Fibroblast of skin of right biceps (primary cell): ENCODE data around the gene ZNF680.
A peak's percentile ranks its signal among the peaks of the same experiment; 100 is the strongest.
"Not testable (repeated sequence)": the region's sequence is repeated elsewhere in the genome, so short reads cannot be mapped to it uniquely, and the experiment has no call there.

ENCODE experiments used
- DNase-seq: peaks from one replicate; pipeline ENCODE4 v3.0.0-alpha.2; 2013

ZNF680 gene

DNA sequence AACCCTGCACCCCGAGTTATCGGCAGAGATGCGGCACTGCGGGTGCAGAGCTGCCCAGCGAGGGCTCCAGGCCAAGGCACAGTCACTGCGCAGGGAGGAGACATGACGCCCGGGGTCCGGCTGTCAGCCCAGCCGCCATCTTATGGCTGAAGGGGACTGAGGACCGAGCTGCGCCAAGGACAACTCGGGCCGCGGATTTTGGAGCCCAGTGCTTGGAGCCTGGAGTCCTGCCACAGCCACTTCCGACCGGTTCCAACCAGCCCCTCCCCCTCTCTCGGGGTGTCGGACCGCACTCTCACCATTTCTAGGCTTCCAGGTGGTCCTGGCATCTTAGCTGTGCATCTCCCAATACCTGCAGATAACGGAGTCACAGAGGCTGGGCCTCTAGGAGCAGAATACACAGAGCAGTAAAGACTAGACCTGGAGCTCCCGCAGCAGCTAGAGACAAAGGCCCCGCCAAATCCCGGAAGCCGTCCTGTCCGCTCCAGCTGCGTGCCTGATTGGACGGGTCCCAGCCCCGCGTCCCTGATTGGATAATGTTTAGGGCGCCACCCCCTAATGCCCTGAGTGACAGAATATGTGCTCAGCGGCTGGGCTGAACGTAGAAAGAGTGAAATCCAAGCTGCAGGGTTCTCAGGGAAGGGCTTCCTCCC, at the start of gene ZNF680:
Gene ZNF680, minus strand, starts transcription at position 446 of the 653 bp plus-strand sequence. Its CDS starts 117 bp downstream, at position 329.
- DNase-seq: peak; percentile 95

DNA sequence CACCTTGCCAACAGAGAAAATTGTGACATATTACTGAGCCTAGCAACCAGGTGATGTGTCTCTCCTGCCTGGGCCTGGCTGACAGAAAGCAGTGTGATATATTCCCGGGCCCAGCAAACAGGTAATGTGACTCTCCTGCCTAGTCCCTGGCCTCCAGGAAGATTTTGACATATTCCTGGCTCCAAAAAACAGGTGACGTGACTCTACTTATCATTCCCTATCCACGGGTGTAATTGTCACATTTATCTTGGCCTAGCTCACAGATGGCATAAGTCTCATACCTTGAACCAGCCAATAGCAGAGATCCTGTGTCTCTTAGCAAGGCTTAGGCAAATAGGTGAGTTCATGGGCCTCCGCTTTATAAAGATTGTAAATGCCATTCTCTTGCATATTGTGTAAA, 49.6 kb upstream of the ZNF680 start:
- DNase-seq: no peak

DNA sequence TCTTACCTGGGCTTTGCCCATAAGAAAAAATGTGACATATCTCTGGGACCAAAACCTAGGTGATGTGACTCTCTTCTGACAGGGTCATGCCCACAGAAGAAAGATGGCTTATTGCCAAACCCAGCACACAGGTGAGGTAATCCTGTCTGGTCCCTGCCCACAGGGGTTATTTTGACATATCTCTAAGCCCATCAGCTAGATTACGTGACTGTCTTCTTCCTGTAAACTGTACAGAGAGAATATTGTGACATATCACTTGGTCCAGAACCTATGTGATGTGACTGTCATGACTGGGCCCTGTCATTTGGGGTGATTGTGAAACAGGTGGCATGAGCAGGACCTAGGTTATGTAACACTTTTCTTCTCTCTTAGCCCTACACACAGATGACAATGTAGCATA, 48.8 kb upstream of the ZNF680 start:
- DNase-seq: no peak

DNA sequence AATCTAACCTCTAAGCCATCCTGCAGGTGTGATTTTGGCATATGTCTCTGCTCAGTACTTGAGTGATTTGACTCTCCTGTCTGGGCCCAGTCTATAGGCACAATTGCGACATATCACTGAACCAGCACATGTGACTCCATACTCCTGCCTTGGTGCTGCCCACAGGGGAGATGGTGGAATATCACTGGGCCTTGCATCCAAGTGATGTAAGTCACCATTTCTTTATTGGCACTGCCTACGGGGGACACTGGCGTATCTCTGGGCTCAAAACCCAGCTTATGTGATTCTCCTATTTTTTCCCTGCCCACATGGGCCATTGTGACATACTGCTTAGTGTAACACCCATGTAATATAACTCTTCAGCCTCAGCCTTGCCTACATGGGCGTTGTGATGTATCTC, 48.1 kb upstream of the ZNF680 start:
- no peak for DNase-seq

DNA sequence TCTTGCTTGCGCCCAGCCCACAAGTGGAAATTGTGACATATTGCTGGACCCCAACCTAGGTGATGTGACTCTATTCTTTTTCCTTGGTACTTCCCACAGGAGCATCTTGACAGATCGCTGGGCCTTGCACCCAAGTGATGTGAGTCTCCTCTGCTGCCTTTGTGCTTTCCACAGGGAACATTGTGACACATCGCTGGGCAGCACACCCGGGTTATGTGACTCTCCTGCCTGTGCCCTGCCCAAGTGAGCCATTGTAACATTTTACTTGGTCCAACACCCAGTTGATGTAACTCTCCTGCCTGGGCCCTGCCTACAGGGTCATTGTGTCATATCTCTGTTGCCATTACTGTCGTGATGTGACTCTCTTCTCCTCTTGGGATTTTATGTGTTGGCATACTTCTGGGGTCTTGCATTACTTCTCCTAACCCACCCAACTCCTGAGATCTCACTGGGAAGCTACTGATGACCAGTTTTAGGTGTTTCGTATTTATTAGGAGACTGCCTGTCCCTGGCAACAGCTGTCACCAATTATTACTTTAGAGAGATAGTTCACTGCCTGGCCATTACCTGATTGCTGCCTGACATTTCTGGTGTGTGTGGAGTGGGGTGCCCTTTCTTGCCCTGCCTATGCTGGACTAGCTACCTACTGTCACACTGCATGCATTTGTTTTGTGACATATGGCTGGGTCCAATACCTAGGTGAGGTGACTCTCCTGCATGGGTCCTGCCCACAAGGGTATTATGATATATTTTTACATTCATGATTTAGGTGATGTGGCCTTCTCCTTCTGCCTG, 45.4 kb upstream of the ZNF680 start:
- no peak for DNase-seq

DNA sequence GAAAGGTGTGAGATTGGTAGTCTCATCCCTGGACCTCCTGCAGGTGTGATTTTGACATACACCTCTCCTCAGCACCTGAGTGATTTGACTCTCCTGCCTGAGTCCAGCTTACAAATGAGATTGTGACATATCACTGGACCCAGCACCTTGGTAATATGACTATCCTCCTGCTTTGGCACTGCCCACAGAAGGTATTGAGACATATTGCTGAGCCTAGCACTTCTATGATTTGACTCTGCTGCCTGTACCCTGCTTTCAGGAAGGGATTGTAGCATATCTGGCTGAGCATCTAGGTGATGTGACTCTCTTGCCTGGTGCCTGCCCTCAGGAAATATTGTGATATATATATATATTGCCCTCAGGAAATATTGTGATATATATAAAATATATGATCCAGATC, 43.5 kb upstream of the ZNF680 start:
- no peak for DNase-seq

DNA sequence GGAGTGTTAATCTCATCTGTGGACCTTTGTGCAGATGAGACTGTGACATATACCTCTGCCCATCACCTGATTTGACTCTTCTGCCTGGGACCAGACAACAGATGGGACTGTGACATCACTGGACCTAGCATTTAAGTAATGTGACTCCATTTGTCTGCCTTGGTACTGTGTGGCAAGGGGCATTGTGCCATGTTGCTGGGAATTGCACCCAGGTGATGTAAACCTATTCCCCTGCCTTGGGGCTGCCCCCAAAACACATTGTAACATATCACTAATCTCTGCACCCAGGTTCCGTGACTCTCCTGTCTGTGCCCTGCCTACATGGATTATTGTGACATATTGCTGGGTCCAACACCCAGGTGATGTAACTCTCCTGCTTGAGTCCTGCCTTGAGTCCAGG, 40.4 kb upstream of the ZNF680 start:
- DNase-seq: no peak

DNA sequence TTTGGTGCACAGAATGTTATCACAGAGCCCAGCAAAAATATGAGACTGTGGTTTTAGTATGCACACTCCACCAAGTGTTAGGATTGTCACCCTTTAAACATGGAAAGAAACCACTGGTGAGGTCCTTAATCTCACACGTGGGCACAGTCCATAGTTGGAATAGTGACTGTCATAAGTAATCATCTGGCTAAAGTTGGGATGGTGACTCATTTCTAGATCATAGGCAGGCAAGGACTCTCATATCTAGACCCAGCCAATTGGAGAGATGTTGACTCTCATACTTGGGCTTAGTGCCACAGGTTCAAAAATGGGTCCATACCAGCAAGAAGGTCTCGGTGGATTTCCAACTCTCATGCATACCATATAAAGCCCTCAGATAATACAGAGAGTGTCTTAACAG, 39.6 kb upstream of the ZNF680 start:
- peak; percentile 14 for DNase-seq

DNA sequence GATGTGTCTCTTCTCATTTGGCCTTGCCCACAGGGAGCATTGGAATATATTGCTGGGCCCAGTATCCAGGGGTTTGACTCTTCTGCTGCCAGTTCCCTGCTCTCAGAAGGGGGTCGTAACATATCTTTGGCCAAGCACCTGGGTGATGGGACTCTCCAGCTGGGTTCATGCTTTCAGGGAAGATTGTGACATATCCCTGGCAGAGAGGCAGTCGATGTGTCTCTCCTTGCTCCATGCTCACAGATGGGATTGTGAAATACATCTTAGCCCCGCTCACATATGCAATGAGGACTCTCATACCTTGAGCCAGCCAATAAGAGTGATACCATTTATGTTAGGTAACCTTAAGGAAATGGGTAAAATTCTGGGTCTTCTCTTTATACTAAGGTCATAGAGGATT, 39.2 kb upstream of the ZNF680 start:
- no peak for DNase-seq

DNA sequence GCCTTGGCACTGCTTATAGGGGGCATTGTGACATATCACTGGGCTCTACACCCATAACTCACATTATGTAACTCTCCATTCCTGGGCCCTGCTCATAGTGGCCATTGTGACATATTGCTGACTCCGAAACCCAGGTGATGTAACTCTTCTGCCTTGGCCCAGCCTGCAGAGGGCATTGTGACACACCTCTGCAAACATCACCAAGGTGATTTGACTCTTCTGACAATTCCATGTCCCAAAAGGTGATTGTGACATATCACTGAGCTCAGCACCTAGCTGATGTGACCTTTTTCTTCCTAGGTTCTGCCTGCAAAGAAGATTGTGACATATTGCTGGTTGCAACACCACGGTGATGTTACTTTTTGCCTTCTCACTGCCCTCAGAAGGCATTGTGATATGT, 36.5 kb upstream of the ZNF680 start:
- DNase-seq: no peak

DNA sequence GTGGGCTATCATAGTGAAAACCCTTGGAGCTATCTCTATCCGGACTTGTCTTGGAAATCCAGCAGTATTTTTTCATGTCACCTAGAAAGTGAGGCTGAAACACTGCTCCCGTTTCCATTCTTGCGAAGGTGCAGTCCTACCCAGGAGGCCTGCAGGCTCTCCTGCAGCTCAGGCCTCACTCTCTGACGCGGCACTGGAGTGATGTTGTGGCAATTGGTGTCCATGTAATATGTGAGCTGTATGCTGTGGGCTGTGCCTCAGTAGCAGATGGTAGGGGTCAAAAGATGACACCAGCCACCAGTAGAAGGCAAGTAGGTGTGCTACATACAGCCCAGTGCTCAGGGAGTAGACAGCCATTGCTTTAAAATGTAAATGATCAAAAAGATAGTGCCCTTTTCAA, 28.1 kb upstream of the ZNF680 start:
- no peak for DNase-seq

DNA sequence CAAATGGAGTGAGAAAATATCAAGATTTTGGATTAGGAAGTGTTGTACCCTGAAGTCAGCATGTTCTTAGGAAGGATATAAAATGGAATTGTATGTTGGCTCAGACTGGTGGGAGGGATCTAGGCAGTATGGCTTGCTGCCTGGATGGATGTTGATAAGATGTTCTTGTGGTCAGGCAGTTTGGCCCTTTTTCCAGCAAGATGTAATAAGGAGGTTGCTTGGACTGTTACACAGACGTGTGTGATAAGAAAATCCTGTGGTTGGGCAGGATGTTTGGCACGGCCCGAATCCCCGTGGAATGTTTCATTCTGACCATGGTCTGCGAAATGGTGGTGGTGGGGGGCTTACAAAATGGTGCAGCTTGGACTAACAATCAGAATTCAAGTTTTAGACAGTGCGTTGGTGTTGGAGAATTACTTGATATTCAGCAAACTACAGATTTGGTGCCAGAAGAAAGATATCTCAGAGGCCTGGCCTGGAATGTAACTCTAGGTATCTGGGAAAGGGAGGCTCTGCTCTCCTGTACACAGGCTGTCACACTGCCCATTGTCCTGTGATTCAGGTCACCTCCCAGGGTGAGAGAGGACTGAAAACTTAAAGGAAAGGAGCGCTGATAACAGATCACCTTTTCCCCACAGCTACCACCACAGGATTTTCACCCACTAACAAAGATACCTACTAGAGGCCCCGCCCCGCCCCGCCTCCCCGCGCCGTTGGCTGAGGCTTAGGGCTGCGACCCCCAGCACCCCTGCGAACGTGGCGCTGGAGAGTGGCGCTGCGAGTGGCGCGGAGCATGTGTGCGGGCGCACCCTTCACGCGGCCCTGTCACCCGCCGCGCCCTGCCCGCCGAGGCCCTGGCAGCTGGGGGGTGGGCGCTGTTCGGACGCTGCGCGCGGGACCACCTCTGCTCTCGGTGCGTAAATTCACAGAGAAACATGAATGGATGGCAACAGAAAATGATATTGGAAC, 19.3 kb upstream of the ZNF680 start:
- no peak for DNase-seq

DNA sequence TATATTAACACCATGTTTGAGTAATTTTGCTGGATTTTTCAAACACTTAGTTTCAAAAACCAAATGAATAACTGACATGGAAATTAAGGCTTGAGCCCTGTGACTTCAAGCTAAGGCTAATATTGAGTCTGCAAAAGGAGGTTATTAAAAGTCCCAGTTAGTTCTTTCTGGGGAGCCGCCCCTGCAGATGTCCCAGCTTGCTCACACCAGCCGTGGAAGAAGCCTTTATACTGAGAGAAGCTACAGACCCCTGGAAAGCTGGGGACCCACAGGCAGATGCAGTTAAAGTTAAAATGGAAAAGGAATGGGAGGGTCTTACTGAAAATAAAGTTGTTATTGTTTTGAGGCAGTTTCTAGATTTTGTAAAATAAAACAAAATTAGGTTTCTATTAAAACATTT, 18.5 kb upstream of the ZNF680 start:
- no peak for DNase-seq

DNA sequence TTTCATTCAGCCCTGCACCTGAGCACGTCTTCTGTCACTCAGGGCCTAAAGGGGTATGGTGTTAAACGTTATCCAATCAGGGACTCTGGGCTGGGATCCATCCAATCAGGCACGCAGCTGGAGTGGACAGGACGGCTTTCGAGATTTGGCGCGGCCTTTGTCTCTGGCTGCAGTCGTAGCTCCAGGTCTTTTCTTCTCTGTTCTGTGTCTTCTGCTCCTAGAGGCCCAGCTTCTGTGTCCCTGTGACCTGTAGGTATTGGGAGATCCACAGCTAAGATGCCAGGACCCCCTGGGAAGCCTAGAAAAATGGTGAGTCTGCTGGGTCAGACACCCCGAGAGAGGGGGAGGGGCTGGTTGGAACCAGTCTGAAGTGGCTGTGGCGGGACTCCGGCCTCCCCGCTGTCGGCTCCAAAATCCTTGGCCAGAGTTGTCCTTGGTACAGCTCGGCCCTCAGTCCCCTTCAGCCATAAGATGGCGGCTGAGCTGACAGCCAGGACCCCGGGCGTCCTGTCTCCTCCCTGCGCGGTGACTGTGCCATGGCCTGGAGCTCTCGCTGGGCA, 11.7 kb upstream of the ZNF680 start:
- DNase-seq: peak; percentile 26

DNA sequence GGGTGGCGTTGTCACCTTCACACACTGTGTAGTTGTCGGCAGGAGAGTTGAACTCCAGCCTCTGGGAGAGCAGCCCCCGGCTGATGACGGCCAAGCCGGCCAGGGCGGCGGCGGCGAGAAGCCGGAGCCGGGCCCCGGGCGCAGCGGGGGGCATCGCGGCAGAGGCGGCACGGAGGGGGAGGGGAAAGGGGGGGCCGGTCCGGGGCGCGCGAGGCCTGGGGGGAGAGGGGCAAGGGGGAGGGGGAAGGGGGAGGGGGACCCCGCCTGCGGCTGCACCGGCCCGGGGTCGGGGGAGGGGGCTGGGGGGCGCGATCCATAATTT, 7.4 kb upstream of the ZNF680 start:
- DNase-seq: not testable (repeated sequence)

DNA sequence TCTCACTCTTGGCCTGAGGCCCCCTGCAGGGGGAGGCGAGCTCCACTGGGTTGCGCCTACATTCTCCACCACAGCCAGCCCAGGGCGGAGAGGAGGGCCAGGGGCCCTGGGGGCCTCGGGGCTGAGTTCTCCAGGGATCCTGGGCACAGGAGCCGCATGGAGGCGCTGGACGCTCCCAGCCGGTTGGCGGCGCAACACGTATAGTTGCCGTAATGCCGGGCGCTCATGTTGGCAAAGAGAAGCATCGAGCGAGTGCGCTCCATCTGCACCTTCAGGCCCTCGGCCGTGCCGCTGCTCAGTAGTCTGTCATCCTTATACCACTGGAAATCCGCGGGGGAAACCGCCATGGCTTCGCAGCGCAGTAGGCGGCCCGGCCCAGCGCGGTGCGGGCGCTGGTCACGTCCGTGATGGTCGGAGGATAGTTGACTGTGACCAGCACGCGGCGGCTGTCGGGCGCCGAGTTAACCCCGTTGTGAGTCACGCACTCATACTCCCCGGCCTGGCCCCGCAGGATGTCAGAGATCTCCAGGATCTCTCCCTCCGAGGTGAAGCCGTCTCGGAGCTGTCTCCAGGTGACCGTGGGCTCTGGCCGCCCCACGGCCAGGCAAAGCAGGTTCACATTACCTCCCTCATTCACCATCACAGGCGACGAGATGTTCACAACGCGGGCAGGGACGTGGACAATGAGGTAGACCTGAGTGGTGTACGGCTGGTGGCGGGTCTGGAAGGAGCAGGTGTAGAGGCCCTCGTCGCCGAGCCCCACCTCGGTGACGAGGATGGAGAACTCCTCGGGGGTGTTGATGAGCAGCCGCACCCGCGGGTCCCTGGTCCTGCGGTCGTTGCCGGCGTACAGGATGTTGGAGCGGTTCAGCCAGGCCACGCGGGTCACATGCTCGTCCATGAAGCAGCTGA, 6.8 kb upstream of the ZNF680 start:
- DNase-seq: peak; percentile 9

DNA sequence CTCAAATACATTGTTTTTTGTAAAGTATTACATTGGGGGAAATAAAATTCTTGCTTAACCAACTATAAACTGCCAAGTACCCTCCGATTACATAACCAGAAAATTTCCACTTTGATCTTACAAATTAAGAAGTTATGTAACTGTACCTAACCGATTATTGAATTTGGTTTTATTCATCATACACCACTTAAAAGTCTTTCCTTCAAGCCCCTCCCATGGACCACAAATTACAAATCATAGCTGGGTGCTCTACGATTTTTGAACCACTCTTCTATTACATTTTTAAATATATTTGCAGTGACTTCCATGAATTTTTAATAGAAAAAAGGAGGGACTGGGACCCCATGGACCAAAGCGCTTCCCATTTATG, 630 bp downstream of the ZNF680 start:
- no peak for DNase-seq

DNA sequence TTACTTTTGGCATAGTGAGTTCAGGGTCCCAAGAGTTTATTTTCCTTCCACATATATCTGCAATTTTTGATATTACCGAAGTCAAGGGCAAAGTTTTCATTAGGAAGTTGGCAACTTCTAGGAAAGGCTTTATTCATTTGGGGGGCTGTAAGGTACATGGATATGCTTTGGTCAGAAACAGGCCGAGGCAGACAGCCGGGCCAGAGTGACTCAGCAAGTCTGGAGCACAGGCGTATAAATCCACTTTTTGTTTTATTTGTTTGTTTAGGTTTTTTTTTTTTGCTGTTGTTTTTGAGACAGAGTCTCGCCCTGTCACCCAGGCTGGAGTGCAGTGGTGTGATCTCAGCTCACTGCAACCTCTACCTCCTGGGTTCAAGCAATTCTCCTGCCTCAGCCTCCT, 3.7 kb downstream of the ZNF680 start:
- DNase-seq: no peak

DNA sequence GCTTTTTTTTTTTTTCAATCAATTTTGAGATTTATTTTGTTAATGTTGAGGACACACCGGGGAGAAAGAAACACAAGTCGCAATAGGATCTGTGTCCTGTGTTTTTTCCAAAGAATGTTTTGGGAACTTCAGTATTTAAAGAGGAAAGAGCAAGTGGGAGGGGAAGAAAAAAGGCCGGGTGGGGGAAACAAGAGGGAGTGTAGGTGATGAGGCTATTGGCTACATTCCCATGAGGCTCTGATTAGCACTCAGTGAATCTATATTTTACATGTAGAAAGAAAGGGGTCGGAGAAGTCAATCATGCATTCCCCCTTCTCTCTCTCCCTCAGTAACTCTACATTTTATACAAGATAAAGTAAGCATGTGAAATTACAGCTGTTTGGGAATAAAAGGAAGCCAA, 4.1 kb downstream of the ZNF680 start:
- no peak for DNase-seq

DNA sequence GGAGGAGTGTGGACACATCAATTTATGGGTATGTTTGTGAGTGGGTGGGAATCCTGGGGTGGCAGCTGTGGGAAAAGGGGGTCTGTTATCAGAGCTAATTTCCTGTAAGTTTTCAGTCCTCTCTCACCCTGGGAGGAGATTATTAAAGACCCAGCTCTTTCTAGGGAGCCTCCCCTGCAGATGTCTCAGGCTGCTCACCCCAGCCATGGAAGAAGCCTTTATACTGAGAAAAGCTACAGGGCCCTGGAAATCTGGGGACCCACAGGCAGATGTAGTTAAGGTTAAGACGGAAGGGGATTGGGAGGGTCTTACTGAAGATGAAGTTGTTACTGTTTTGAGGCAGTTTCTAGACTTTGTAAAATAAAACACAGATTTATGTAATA, 4.6 kb downstream of the ZNF680 start:
- no peak for DNase-seq

DNA sequence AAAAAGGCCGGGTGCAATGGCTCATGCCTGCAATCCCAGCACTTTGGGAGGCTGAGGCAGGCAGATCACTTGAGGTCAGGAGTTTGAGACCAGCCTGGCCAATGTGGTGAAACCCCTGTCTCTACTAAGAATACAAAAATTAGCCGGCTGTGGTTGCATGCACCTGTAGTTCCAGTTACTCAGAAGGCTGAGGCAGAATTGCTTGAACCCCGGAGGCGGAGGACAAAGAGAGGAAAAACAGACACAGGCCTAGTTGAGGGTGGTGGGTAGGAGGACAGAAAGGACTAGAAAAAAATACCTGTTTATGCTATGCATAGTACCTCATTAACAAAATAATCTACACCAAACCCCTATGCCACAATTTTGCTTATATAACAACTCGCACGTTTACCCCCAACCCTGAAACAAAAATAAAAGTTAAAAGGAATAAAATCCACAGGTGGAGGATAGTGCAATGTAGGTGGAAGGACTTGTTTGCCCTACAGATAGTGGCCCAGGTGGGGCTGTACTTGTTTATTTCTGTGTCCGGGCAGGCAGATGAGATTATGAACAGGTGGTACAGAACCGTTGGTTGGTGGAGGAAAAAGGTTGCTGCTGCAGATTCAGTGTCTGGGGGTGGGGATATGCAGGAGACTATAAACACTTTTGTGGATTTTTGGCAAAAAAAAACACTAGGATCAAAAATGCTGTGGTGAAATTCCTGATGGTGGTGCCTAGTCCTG, 5.1 kb downstream of the ZNF680 start:
- no peak for DNase-seq

DNA sequence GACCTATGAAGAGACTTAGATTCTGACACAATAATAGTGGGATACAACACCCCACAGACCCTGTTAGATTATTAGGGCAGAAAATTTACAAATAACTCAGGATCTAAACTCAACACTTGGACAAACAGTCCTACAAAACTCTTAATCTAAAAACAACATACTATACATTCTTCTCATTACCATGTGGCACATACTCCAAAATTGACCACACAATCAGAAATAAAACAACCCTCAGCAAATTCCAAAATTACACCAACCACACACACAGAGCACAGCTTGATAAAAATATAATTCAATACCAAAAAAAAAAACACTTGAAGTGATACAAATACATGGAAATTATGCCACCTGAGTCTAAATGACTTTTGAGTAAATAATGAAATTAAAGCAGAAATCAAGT, 7.8 kb downstream of the ZNF680 start:
- no peak for DNase-seq
